GM19023 (cell line): ENCODE results near the gene SORCS2.

ENCODE experiments used
- ATAC-seq: cut with Tn5 transposase; IDR thresholded peaks from one replicate; pipeline ENCODE4 v1.9.1; 2021; ENCODE audit warnings: mild to moderate bottlenecking, moderate library complexity; ENCODE audit not compliant: unreplicated experiment

Gene SORCS2

GRCh38 chr4:7691982-7692381 is 499.6 kb downstream of the SORCS2 start:
- no peak for ATAC-seq

- no peak for ATAC-seq
Measured at GRCh38 chr4:7692451-7693236, 500.3 kb downstream of the SORCS2 start.

GRCh38 chr4:7693237-7693608 is 500.9 kb downstream of the SORCS2 start:
- no peak for ATAC-seq

GRCh38 chr4:7693711-7694110 is 501.4 kb downstream of the SORCS2 start:
- ATAC-seq, result no peak

GRCh38 chr4:7694324-7694723 is 502.0 kb downstream of the SORCS2 start:
- ATAC-seq, result no peak

GRCh38 chr4:7697343-7697742 is 505.0 kb downstream of the SORCS2 start:
- ATAC-seq, result no peak

GRCh38 chr4:7697821-7698220 is 505.5 kb downstream of the SORCS2 start:
- no peak for ATAC-seq

GRCh38 chr4:7698584-7698983 is 506.2 kb downstream of the SORCS2 start:
- no peak for ATAC-seq

GRCh38 chr4:7699031-7699430 is 506.7 kb downstream of the SORCS2 start:
- ATAC-seq, result no peak

GRCh38 chr4:7699825-7700224 is 507.5 kb downstream of the SORCS2 start:
- ATAC-seq, result no peak

- ATAC-seq, result no peak
Measured at GRCh38 chr4:7700665-7701064, 508.3 kb downstream of the SORCS2 start.

- ATAC-seq, result no peak
Measured at GRCh38 chr4:7701866-7702649, 509.7 kb downstream of the SORCS2 start.

- no peak for ATAC-seq
Measured at GRCh38 chr4:7703688-7704087, 511.4 kb downstream of the SORCS2 start.

- ATAC-seq, result no peak
Measured at GRCh38 chr4:7704091-7704490, 511.8 kb downstream of the SORCS2 start.

GRCh38 chr4:7704625-7705024 is 512.3 kb downstream of the SORCS2 start:
- no peak for ATAC-seq

GRCh38 chr4:7705062-7705461 is 512.7 kb downstream of the SORCS2 start:
- no peak for ATAC-seq

- ATAC-seq, result no peak
Measured at GRCh38 chr4:7705593-7705992, 513.3 kb downstream of the SORCS2 start.

GRCh38 chr4:7708238-7708637 is 515.9 kb downstream of the SORCS2 start:
- ATAC-seq, result no peak

- ATAC-seq, result no peak
Measured at GRCh38 chr4:7708981-7709380, 516.6 kb downstream of the SORCS2 start.

GRCh38 chr4:7709431-7709830 is 517.1 kb downstream of the SORCS2 start:
- ATAC-seq, result no peak

- ATAC-seq, result no peak
Measured at GRCh38 chr4:7710126-7710525, 517.8 kb downstream of the SORCS2 start.

GRCh38 chr4:7710576-7711306 is 518.4 kb downstream of the SORCS2 start:
- ATAC-seq, result no peak
